Stimulated activated naive CD8-positive, alpha-beta T cell treated with anti-CD3 and anti-CD28 coated beads, Interleukin-15, amount 100 ng/mL, for 72 hours (primary cell): ENCODE results near the gene RIMS1.

Experiments
- ATAC-seq: fragments of 150-1000 bp; cut with Tn5 transposase; 2 replicates; pipeline ENCODE4 v1.10.0; 2021; ENCODE audit warnings: mild to moderate bottlenecking, moderate library complexity
- DNase-seq, 2 donors: peaks; one replicate each; pipeline ENCODE4 v3.0.0; 2021 to 2022
- H3K27ac Mint-ChIP-seq, 2 donors: one replicate each; pipeline ENCODE4 v1.8.0; 2022; ENCODE audit warnings: mild to moderate bottlenecking in 2 of 2, mixed read lengths in 2 of 2, moderate library complexity in 2 of 2
- H3K27me3 Mint-ChIP-seq: one replicate; pipeline ENCODE4 v1.8.0; 2022; ENCODE audit warnings: mixed read lengths
- H3K4me1 Mint-ChIP-seq: one replicate; pipeline ENCODE4 v1.8.0; 2022; ENCODE audit warnings: mild to moderate bottlenecking, mixed read lengths
- H3K4me3 Mint-ChIP-seq, 2 donors: one replicate each; pipeline ENCODE4 v1.8.0; 2022; ENCODE audit warnings: mild to moderate bottlenecking in 2 of 2, mixed read lengths in 2 of 2, moderate library complexity in 1 of 2
- H3K9me3 Mint-ChIP-seq, 2 donors: one replicate each; pipeline ENCODE4 v1.8.0; 2022; ENCODE audit warnings: mixed read lengths in 2 of 2

RIMS1 gene

DNA sequence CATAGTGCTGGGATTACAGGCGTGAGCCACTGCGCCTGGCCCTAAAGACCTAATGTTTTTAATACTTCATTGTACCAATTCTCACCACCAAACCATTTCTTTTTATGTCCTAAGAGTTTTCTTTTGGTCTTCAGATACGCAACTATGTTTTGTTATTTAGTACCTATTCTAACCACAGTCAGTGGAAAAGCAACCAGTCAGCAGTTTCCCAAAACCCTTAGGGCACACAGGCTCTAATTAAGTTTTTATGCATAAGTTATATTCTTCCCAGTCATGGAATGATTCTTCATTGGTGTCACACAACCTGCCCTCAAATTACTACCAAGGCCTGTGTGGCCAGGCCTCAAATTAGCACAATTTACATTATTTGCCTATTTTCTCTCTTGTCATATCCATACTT, 487.8 kb downstream of the RIMS1 start:
- no peak for ATAC-seq
- Mint-ChIP-seq H3K27me3 (no peaks in the 10 kb centered on the region), H3K4me3 (no peak overlapping the region), H3K9me3 (no peaks in the 10 kb centered on the region), H3K27ac (no peak overlapping the region), H3K4me1 (no peaks in the 10 kb centered on the region)
- no peak for DNase-seq

DNA sequence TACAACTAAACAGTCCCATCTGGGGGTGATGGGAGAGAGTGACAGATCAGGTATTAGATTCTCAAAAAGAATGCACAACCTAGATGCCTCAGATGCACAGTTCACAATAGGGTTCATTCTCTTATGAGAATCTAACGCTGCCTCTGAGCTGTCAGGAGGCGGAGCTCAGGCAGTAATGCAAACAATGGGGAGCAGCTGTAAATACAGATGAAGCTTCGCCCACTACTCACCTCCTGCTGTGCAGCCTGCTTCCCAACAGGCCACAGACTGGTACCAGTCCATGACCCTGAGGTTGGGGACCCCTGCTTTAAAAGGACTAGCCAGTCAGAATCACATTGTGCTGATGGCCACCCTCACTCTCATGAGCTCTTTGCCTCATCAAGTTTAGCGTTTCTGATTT, 488.5 kb downstream of the RIMS1 start:
- H3K27ac Mint-ChIP-seq = no peak overlapping the region
- H3K4me1 Mint-ChIP-seq = no peaks in the 10 kb centered on the region
- no peaks in the 10 kb centered on the region for H3K27me3 Mint-ChIP-seq
- no peak overlapping the region for H3K4me3 Mint-ChIP-seq
- DNase-seq (no peak), ATAC-seq (no peak)
- H3K9me3 Mint-ChIP-seq = no peaks in the 10 kb centered on the region

DNA sequence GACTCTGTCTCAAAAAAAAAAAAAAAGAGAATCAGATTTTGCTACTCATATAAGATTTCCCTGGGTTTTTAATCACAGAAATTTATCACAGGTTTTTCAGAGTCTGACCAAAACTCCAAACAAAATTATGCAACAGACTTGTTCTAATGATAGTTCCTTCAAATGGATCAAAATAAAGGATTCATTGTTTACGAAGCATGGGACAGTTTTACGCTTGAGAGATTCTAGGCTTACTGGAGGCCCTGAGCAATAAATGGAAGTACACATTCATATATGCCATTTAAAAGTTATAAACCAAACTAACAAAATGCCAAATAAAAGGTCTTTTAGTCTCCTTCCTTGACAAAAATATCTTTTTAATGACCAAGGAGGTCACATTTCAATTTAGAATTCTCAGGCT, 490.4 kb downstream of the RIMS1 start:
- peak overlapping the region in 1 of 2 donors; percentile 64 for H3K27ac Mint-ChIP-seq
- DNase-seq (no peak), ATAC-seq (no peak)
- no peaks in the 10 kb centered on the region for H3K4me1 Mint-ChIP-seq
- no peaks in the 10 kb centered on the region for H3K9me3 Mint-ChIP-seq
- no peak overlapping the region for H3K4me3 Mint-ChIP-seq
- H3K27me3 Mint-ChIP-seq = no peaks in the 10 kb centered on the region

DNA sequence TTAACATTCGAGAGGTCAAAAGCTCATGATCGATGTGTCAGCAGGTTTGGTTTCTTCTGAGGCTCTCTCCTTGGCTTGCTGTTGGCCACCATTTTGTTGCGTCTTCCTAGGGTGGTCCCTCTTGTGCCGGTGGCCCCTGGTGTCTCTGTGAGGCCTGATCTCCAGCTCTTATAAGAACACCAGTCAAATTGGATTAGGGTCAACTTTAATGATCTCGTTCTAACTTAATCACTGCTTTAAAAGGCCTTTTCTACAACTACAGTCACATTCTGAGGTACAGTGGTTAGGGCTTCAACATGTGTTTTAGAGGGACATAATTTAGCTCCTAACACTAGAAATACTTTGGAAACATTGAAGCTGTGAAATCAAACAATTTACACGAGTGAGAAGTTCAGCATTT, 494.7 kb downstream of the RIMS1 start:
- ATAC-seq (no peak), DNase-seq (no peak)
- Mint-ChIP-seq H3K27me3 (no peaks in the 10 kb centered on the region), H3K4me3 (no peak overlapping the region), H3K4me1 (no peaks in the 10 kb centered on the region), H3K27ac (no peak overlapping the region), H3K9me3 (no peaks in the 10 kb centered on the region)

DNA sequence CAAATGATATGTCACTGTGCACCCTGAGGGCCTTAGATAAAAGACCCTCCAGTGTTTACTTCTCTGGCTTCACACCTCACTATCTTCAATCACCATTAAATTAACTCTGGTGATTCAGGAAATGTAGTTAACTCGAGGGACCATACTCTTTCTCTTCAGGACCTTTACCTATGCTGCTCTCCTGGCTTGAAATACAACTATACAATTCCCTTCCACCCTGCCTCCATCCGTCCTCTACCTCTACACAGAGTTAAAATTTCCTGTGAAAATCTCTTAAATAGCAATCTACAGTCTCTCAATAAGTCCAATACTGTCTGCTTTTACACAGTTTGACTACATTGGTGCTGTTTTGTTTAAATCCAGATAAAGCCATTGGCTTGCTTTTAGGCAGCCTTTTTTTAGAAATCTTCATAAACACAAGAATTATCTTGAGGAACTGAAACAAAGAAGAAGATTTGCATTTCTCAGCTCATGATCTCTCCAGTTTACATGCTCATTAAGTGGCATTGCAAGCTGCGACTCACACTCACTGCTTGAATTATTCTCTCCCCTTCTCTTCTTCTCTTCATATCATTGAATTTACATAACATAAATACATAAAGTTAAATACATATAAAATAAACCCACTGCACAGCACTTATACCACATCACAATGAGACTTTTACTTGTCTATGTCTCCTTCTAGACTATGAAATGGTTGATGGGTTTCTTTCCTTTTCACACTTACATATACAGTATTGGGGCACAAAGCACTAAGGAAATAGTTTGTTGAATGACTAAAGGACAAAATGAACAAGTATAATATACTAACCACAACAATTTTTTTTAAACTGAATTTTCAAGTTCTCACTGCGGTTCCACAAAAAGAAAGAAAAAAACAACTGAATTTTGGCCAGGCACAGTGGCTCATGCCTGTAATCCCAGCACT, 496.5 kb downstream of the RIMS1 start:
- Mint-ChIP-seq H3K27me3 (peaks cover 13% of the 10 kb centered on the region), H3K4me1 (no peaks in the 10 kb centered on the region), H3K4me3 (no peak overlapping the region), H3K9me3 (no peaks in the 10 kb centered on the region), H3K27ac (no peak overlapping the region)
- ATAC-seq (no peak), DNase-seq (no peak)

- no peaks in the 10 kb centered on the region for H3K9me3 Mint-ChIP-seq
- no peak for ATAC-seq
- H3K4me3 Mint-ChIP-seq = no peak overlapping the region
These were observed 500.0 kb downstream of the RIMS1 start for GRCh38 chr6:72386324-72386723.

GRCh38 chr6:72389698-72390097, 503.3 kb downstream of the RIMS1 start:
- Mint-ChIP-seq H3K27me3 (peaks cover 13% of the 10 kb centered on the region), H3K4me3 (no peak overlapping the region), H3K27ac (no peak overlapping the region), H3K9me3 (no peaks in the 10 kb centered on the region), H3K4me1 (no peaks in the 10 kb centered on the region)
- no peak for DNase-seq
- no peak for ATAC-seq

More at GRCh38 chr6:72386324-72386723, 500.0 kb downstream of the RIMS1 start:
- peaks cover 13% of the 10 kb centered on the region for H3K27me3 Mint-ChIP-seq
- H3K4me1 Mint-ChIP-seq = no peaks in the 10 kb centered on the region
- no peak overlapping the region for H3K27ac Mint-ChIP-seq
- DNase-seq = no peak

DNA sequence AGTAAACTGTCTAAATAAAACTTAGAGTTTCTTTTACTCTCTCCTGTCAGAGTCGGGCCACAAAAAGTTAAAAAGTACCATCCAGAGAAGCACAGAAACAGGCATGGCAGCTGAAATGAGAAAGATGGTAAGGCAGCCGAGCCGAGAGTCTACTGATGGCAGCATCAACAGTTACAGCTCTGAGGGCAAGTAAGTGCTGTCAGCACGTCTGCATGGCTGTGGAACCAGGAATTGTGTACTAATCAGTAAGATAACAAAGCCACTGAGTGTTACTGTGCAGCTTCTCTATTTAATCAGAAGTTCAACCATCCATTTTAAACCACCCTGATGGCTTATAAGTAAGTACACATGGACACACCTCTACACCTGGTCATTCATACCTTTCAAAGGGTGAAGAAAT, 504.2 kb downstream of the RIMS1 start:
- H3K9me3 Mint-ChIP-seq = no peaks in the 10 kb centered on the region

DNA sequence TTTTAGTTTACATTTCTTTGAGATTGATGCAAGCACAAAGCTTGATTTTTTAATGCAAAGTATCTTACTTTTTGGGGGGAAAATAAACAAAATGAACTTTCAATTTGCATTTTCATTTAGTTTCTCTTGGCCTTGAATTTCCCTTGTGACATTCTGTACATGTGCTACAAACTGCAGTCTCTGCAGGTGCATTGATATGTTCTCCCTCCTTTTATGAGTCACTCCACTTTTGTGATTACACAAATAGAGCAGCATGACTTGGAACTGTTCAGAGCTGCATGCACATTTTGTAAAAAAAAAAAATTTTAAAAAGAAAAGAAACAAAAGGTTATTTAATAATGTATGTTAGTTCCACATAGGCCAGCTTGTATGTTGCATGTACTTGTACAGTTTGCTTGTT, 515.5 kb downstream of the RIMS1 start:
- no peaks in the 10 kb centered on the region for H3K9me3 Mint-ChIP-seq
- no peak overlapping the region for H3K4me3 Mint-ChIP-seq
- no peaks in the 10 kb centered on the region for H3K27me3 Mint-ChIP-seq
- H3K27ac Mint-ChIP-seq = no peak overlapping the region
- ATAC-seq (no peak), DNase-seq (no peak)
- H3K4me1 Mint-ChIP-seq = no peaks in the 10 kb centered on the region

More for the DNA sequence above, 504.2 kb downstream of the RIMS1 start:
- no peak overlapping the region for H3K27ac Mint-ChIP-seq
- no peak overlapping the region for H3K4me3 Mint-ChIP-seq
- H3K27me3 Mint-ChIP-seq = peaks cover 13% of the 10 kb centered on the region
- DNase-seq (no peak), ATAC-seq (no peak)
- no peaks in the 10 kb centered on the region for H3K4me1 Mint-ChIP-seq

- ATAC-seq (no peak), DNase-seq (no peak)
- H3K9me3 Mint-ChIP-seq = no peaks in the 10 kb centered on the region
- no peaks in the 10 kb centered on the region for H3K4me1 Mint-ChIP-seq
- H3K27me3 Mint-ChIP-seq = no peaks in the 10 kb centered on the region
- no peak overlapping the region for H3K4me3 Mint-ChIP-seq
- no peak overlapping the region for H3K27ac Mint-ChIP-seq
These were observed 517.1 kb downstream of the RIMS1 start for GRCh38 chr6:72403413-72403812.

- DNase-seq (no peak), ATAC-seq (no peak)
- H3K27ac Mint-ChIP-seq = no peak overlapping the region
- H3K4me1 Mint-ChIP-seq = no peaks in the 10 kb centered on the region
- H3K27me3 Mint-ChIP-seq = no peaks in the 10 kb centered on the region
- no peak overlapping the region for H3K4me3 Mint-ChIP-seq
- no peaks in the 10 kb centered on the region for H3K9me3 Mint-ChIP-seq
These were observed 520.2 kb downstream of the RIMS1 start for GRCh38 chr6:72406517-72406916.

DNA sequence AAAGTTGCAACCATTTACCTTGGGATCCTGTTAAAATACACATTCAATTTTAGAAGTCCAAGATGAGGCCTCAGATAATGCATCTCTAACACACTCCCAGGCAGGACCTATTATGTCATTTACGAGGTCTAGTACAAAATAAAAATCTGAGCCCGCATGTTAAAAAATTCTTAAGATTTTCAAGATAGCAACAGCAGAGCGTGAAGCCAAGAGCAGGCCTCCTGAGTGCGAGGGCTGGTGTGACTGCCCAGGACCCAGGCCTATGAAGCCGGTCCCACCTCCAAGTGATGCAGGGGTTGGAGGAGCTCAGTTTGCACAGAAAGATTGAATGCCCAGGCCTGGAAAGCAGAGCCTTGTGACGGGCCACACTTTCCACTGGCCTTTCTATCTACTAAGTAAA, 524.4 kb downstream of the RIMS1 start:
- peaks cover 23% of the 10 kb centered on the region for H3K27me3 Mint-ChIP-seq
- no peaks in the 10 kb centered on the region for H3K4me1 Mint-ChIP-seq
- H3K4me3 Mint-ChIP-seq = no peak overlapping the region
- ATAC-seq = no peak
- H3K9me3 Mint-ChIP-seq = no peaks in the 10 kb centered on the region
- H3K27ac Mint-ChIP-seq = no peak overlapping the region
- DNase-seq = no peak

DNA sequence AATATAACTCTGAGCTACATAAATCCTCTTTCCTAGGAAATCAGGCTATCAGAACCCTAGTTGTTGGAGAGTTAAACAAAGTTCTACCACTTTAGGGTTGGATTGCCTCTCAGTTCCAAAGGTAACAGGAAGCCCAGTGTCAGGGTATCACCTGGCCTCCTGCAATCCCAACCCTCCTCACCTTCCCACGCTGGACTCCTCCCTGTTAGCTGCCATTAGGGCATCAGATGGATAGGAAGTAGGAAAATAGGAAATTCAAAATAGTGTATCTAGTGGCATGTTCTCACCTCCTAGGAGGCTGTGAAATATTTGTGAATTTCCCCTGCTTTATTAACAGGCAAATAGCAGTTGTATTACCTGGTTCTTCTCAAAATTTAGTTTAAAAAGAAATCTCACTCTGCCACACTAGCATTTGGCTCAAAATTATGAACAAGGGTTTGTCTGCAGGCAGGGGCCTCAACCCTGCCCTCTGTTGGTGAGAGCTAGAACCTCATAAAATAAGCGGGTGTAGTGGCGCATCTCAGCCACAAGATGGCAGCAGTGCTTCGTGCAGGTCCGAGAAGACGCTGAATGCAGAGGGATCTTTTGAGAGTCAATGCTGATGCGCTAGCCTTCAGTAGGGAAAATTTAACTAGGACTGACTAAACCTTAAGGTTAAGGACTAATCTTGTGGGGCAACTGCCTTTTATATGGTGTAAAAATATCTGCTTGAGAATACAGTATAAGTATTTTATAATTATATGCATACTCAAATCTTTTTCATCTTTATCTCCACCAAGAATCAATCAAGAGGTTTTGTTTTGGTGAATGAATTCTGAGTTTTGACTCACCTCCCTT, 525.7 kb downstream of the RIMS1 start:
- no peaks in the 10 kb centered on the region for H3K9me3 Mint-ChIP-seq
- H3K4me3 Mint-ChIP-seq = no peak overlapping the region
- no peak overlapping the region for H3K27ac Mint-ChIP-seq
- ATAC-seq (peak; percentile 47), DNase-seq (peak; percentile 81 to 83)
- H3K4me1 Mint-ChIP-seq = no peaks in the 10 kb centered on the region
- H3K27me3 Mint-ChIP-seq = peaks cover 23% of the 10 kb centered on the region

- ATAC-seq = peak; percentile 5
- DNase-seq = no peak
- H3K27me3 Mint-ChIP-seq = peaks cover 23% of the 10 kb centered on the region
- no peaks in the 10 kb centered on the region for H3K9me3 Mint-ChIP-seq
- H3K27ac Mint-ChIP-seq = no peak overlapping the region
- H3K4me1 Mint-ChIP-seq = no peaks in the 10 kb centered on the region
- no peak overlapping the region for H3K4me3 Mint-ChIP-seq
These were observed 526.3 kb downstream of the RIMS1 start for GRCh38 chr6:72412709-72413044.

- Mint-ChIP-seq H3K4me3 (no peak overlapping the region), H3K27me3 (peaks cover 23% of the 10 kb centered on the region), H3K27ac (no peak overlapping the region), H3K4me1 (no peaks in the 10 kb centered on the region), H3K9me3 (no peaks in the 10 kb centered on the region)
- no peak for ATAC-seq
- no peak for DNase-seq
These were observed 527.5 kb downstream of the RIMS1 start for GRCh38 chr6:72413884-72414283.

- Mint-ChIP-seq H3K4me1 (no peaks in the 10 kb centered on the region), H3K27ac (no peak overlapping the region), H3K9me3 (no peaks in the 10 kb centered on the region), H3K4me3 (no peak overlapping the region), H3K27me3 (peaks cover 23% of the 10 kb centered on the region)
- ATAC-seq (no peak), DNase-seq (no peak)
These were observed 528.3 kb downstream of the RIMS1 start for GRCh38 chr6:72414657-72415056.
